ELR (cell line): ENCODE measurements around the gene SMIM20.
A peak's percentile ranks its signal among the peaks of the same experiment; 100 is the strongest.

Experiments used
- DNase-seq: peaks from one replicate; pipeline ENCODE4 v3.0.0-alpha.2; 2015; ENCODE audit warnings: low read depth

SMIM20 gene

GRCh38 chr4:25926462-25926861 is 12.4 kb downstream of the SMIM20 start:
- DNase-seq, result no peak

- DNase-seq, result no peak
These were observed 13.6 kb downstream of the SMIM20 start for GRCh38 chr4:25927361-25928195.

- peak; percentile 24 for DNase-seq
These were observed 14.6 kb downstream of the SMIM20 start for GRCh38 chr4:25928379-25929297.

GRCh38 chr4:25929298-25929686 is 15.3 kb downstream of the SMIM20 start:
- DNase-seq, result no peak

- no peak for DNase-seq
These were observed 16.8 kb downstream of the SMIM20 start for GRCh38 chr4:25930731-25931354.

- no peak for DNase-seq
These were observed 22.7 kb downstream of the SMIM20 start for GRCh38 chr4:25936696-25937095.

GRCh38 chr4:25937801-25938200 is 23.8 kb downstream of the SMIM20 start:
- no peak for DNase-seq

GRCh38 chr4:25938366-25938765 is 24.3 kb downstream of the SMIM20 start:
- no peak for DNase-seq

- peak; percentile 55 for DNase-seq
These were observed 24.8 kb downstream of the SMIM20 start for GRCh38 chr4:25938787-25939186.

GRCh38 chr4:25939330-25939729 is 25.3 kb downstream of the SMIM20 start:
- no peak for DNase-seq

GRCh38 chr4:25941457-25942221 is 27.6 kb downstream of the SMIM20 start:
- peak; percentile 8 for DNase-seq

- DNase-seq, result no peak
These were observed 29.3 kb downstream of the SMIM20 start for GRCh38 chr4:25943312-25943711.

GRCh38 chr4:25943805-25944204 is 29.8 kb downstream of the SMIM20 start:
- DNase-seq, result no peak

GRCh38 chr4:25948051-25948450 is 34.0 kb downstream of the SMIM20 start:
- DNase-seq, result no peak

- DNase-seq, result no peak
These were observed 35.2 kb downstream of the SMIM20 start for GRCh38 chr4:25949173-25949748.

- DNase-seq, result no peak
These were observed 36.0 kb downstream of the SMIM20 start for GRCh38 chr4:25949994-25950393.

GRCh38 chr4:25950461-25951389 is 36.7 kb downstream of the SMIM20 start:
- no peak for DNase-seq

- DNase-seq, result no peak
These were observed 37.5 kb downstream of the SMIM20 start for GRCh38 chr4:25951390-25951952.

- peak; percentile 36 for DNase-seq
These were observed 39.7 kb downstream of the SMIM20 start for GRCh38 chr4:25953740-25954139.
